ENCODE data around the gene COL8A2.

The COL8A2 gene

GRCh38 chr1:36122062-36123030 lies 2.7 kb downstream of the COL8A2 start:
- no peak for TF ChIP-seq CTCF (IDR thresholded peaks at IDR 0.05; ENCODE audit: low read depth, low read length, missing control alignments)
- DNase-seq (ENCODE audit: extremely low read depth, low read depth) = no peak
- no peak overlapping the region for H3K4me3 ChIP-seq (replicated peaks; ENCODE audit: low read depth, low read length)

GRCh38 chr1:36119456-36119855 lies 5.6 kb downstream of the COL8A2 start:
- no peak for DNase-seq (ENCODE audit: extremely low read depth, low read depth)
- no peak for TF ChIP-seq CTCF (IDR thresholded peaks at IDR 0.05; ENCODE audit: low read depth, low read length, missing control alignments)

GRCh38 chr1:36118447-36119204 lies 6.4 kb downstream of the COL8A2 start:
- DNase-seq (ENCODE audit: extremely low read depth, low read depth) = no peak
- H3K4me3 ChIP-seq (replicated peaks; ENCODE audit: low read depth, low read length) = no peak overlapping the region
- TF ChIP-seq CTCF (IDR thresholded peaks at IDR 0.05; ENCODE audit: low read depth, low read length, missing control alignments) = no peak

More at GRCh38 chr1:36119456-36119855, 5.6 kb downstream of the COL8A2 start:
- no peak overlapping the region for H3K4me3 ChIP-seq (replicated peaks; ENCODE audit: low read depth, low read length)

GRCh38 chr1:36116901-36117300 lies 8.1 kb downstream of the COL8A2 start:
- no peak overlapping the region for H3K4me3 ChIP-seq (replicated peaks; ENCODE audit: low read depth, low read length)
- DNase-seq (ENCODE audit: extremely low read depth, low read depth) = no peak
- TF ChIP-seq CTCF (IDR thresholded peaks at IDR 0.05; ENCODE audit: low read depth, low read length, missing control alignments) = no peak

- DNase-seq (ENCODE audit: extremely low read depth, low read depth) = no peak
- no peak for TF ChIP-seq CTCF (IDR thresholded peaks at IDR 0.05; ENCODE audit: low read depth, low read length, missing control alignments)
- H3K4me3 ChIP-seq (replicated peaks; ENCODE audit: low read depth, low read length) = no peak overlapping the region
Observed at GRCh38 chr1:36115931-36116330, 9.1 kb downstream of the COL8A2 start.

- peak; percentile 55 for DNase-seq (ENCODE audit: extremely low read depth, low read depth)
- no peak for TF ChIP-seq CTCF (IDR thresholded peaks at IDR 0.05; ENCODE audit: low read depth, low read length, missing control alignments)
- H3K4me3 ChIP-seq (replicated peaks; ENCODE audit: low read depth, low read length) = peak overlapping the region; percentile 7; the same call in 1 of the 2 replicates
Observed at GRCh38 chr1:36115200-36115669, 9.8 kb downstream of the COL8A2 start.

Measured in HFF-Myc (cell line).